ENCODE data around the gene STK39.

Gene STK39

DNA sequence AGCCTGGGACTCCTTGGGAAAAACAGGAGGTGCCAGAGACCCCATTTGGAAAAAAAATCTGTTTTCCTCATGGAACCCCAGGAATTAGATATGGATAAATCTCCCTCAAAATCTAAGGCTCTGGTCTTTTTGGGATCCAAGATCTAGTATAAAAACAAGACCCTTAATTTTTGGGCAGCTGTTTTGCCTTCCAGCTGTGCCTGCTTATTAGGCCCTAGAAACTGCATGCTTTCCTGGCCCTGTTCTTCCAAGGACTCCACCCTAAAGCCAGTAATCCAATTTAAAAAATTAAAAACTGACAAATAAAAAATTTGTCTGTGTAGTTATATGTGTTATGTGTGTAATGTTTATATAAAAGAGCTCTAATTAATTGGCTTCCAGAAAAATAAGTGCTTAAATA, 274.6 kb downstream of the STK39 start:
- FAIRE-seq, result no peak

DNA sequence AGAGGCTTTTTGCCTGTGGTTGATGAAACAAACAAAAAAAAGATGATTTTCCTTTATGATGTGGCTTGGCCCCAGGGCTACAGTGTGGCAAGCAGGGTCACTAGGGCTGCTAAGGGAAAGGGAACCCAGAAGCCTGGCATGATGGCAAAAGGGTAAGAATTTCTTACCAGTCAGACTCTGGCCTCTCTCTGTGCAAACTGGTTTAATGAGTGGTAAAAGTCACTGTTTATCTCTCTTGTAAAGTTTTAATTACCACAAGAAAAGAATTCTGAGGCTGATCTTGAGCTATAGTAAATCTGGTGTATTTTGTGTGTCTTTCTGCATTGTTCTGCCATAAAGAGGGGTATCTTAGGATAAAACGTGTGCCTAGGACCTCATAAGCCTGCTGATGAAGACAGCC, 275.4 kb downstream of the STK39 start:
- no peak for FAIRE-seq

DNA sequence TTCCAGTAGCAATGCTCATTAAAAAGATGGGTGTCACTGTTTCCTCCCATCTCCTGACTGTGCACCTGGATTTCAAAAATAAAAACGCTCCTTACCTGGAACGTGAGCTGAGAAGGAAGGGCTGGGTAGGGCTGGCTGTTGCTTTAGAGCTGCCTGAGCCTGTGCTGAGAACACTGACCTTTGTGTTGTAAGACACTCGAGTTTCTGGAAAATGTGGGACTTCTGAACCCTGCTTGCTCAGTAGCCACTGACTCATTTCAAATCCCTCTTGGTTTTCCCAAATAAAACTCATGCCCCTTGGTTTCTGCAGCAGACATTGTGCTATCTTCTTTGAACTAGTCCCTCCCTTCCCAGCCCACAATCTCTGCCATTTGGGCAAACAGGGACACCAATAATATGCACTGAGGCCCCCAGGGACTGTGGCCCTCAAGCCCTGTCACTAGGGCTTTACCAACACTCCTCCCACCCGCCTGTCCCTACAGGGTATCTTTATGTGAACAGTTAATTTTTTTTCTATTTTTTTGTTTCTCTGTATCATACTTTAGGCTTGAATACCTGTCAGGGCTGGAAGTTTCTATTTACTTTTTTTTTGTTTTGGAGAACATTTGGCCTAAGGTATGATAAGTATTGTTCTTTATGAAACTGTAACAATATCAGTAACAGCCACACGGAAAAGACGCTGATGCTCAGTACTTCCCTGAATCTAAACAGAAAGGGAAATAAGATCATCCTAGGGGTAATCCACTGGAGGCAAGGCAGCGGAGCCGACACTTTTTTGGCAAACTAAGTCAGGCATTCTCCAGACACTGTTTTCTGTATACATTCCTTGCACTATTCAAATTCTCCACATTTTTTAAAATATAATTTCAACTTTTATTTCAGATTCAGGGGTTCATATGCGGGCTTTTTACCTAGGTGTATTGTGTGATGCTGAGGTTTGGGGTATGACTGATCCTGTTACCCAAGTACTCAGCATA, 280.2 kb downstream of the STK39 start:
- no peak for FAIRE-seq

DNA sequence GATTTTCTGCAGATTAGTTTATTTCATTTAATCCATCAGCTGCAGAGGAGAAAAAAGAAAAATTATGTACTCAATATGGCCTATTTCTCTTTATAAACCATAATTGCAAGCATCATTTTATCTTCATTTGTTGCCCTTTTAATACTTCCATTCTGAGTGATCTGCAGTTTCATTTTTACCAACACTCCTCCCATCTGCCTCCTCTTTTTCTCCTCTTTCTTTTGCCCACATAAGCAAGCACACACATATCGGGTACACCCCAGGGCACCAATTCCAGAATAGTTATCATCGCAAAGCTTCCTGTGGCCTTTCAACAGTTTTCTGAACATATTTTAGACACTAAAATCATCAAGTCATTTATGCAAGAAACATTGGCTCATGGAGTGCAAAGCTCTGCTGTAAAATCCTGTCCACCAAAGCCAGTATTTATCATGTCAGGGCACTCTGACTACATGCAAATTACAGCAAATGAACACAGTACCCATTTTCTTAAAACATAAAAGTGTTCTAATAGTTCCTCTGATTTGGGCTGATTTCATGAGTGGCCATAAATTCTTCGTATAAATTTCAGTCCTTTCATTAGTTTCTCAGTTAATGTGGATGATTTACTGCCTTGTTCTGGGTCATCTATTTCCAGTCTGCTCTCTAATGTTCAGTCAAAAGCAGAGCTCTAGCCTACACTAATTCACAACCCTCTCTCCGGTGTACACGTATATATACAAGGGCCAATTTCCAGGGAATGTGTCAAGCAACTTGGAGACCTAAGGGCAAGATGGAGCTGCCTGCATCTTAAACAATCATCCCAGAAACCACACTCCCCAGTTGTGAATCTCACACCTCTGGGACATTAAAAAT, 281.3 kb downstream of the STK39 start:
- no peak for FAIRE-seq

DNA sequence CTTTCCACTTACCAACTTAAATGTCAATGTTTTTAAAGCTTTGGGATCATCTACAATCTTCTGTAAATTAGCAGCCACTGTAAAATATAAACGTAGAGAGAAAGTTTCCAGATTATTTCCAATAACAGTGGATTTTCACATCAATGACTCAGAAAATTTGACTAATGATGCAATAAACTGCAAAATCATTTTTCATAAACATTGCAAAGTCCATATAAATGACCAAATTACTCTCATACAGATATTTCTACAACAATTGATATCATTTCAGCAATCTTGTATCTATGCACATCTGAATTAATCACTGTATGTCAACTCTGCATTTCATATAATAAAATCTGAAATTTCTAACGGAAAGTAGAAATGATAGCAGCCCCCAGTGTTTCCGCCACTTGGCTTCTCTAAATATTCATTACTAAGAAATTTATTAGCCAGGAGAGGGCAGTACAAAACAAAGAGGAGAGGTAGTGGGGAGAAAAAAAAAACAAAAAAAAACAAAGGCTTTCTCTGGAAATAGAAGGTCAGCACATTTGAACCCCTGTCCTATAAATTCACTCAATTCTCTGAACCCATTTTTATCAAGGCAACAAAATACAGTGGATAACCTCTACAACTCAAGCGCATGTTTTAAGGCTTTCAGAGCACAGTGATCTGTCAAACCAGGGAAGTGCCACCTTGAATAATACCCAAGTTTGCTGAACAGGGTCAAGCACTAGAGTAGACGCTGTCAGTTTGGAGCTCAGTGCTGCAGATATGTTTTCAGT, 282.6 kb downstream of the STK39 start:
- FAIRE-seq, result no peak

DNA sequence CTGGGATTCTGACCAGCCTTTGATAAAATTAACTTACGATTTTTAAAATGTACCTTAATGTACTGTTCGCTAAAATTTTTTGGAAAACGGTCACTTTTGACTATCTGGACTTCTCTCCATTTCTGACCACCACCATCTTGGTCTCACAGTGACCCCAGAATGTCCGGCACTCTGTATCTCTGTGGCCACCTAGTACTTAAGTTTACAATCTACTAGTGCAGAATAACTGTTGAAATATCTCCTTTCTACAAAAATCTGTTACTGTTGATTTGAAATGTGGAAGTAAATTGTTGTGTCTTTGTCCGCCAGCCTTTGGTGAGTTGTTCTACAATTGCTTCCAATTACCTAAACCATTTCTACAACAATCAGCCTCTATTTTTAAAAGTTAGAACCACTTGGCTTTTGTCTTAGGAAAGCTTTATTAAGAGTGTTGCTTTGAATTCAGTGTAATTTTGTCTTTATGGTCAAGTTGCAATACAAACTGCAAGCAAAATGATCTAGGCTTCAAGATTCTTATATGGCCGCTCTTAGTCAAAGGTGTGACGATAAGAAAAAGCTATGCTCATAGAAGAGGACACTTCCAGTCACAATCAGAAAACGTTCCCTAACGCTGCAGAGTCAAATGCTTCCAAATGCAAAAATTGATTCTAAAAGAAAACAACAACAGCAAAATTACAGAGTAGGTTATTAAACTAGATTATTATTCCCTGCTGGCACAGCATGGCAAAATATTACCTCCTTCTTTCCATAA, 283.3 kb downstream of the STK39 start:
- FAIRE-seq, result no peak

DNA sequence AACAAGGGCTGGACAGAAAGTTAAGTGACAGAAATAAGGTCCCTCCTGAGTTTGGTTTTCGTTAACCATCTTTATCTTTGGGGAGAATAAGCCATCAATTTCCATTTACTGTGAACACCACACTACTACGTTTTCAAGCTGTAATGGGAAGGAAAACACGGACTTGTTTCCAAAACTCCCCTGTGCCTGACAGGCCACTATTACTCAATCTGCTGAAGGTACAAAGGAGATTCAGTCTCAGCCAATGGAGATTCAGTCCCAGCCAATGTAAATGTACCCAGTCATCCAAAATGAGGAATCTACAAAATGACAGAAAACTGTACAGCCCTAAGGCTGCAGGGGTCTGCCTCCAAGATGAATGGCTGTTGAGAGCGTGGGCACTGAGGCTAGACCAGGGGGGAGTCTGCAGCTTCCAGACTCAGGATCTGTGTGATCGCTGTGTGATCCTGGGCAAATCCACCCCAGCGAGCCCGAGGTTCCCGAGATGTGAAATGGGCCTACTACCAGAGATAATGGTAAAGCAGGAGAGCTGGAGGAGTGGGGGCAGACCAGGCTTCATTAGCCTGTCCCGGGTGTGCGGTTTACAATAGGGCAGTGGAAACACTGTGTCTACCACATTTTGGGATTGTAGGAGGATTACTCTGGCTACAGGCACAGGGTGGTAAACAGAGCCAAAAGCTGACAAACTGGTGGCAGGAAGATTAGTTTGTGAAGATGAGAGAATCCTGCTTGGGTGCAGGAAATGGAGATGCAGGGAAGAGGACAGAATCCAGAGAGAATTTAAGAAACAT, 284.8 kb downstream of the STK39 start:
- FAIRE-seq, result no peak

DNA sequence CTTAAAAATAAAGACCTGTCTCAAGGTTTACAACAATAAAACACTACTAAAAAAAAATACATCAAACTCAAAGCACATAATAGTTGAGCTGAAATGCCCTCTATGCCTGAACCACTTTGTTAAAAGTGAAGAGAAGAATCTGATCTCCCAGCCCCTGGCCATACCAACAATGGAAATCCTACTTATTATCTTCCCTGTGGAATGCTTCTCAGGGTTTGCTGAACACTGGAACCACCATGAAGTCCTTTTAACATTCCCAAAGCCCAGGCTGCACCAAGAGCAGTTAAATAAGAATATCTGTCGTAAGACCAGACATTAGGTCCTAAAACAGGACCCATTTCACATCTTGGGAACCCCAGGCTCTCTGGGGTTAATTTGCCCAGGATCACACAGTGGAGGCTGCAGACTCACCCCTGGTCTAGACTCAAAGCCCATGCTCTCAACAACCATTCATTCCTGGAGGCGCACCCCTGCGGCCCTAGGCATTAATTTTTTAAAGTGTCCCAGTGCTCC, 285.8 kb downstream of the STK39 start:
- no peak for FAIRE-seq

DNA sequence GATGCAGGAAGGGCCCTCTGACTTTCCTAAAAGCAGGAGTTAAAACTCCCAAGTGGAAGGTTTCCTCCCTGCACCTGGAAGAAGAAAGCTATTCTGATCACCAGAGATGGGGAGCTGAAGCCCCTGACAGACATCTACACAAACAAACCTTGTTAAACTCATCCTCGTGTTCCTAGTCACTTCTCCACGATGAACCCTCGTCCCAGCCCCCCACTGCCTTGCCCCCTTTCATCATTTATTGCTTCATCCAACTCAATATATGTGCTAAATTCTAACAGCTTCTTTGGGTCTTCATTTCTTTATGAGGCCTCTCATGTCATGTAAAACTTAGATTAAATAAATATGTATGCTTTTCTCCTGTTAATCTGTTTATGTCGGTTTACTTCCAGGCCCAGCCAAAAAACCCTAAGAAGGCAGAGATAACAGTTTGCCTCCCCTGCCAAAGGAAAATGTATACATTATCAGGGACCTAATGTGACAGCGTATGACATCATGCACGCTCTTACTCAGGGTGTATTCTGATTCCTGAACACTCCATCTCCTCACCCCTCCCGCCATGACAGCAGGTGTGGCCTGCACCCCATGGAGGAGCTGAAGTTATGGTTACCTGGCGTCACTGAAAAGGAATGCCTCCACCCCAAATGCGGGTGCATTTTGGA, 287.2 kb downstream of the STK39 start:
- no peak for FAIRE-seq

DNA sequence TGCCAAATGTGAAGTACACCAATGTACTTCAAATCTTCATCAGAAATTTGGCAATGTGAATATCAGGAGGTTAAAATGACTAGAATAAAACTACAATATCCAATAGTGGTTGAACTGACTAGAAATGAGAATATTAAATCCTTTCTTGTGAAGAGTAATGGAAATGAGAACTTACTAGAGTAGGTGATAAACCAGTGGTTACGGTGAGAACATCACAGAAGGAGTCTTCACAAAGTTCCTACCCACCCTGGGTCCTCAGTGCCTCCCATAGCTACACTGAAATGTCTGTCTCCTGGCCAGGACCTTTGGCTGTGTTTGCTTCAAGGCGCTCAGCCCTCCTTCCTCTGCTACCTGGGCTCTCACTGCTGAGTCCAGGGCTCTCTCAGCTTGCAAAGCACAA, 289.7 kb downstream of the STK39 start:
- no peak for FAIRE-seq

DNA sequence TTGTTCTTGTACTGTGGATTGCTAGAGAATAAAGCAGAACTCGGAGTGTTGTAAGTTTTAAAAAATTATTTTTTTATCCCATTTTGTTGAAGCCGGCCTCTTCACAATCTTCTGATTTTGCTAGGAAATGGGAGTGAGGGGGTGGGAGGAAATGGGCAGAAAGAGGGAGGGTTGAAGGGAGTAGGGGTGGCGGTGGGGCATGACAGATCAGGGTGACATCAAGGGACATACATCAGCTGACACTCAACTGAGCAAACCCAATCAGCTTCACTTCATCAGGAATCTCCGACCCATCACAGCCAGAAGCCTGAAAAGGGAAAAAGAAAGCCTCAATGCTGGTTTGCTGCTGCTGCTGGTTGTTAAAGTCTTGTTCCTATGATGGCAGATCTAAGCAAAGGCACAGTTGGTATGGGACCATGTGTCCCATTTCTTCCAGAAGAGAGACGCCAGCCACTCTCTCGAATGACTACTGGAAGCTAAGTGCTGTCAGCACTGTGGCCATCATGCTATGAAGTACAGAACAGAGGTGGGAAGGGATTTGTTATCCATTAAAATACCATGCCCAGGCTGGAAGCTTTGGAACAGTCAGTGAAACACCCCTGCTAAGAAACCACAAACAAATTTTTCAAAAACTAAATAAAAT, 292.0 kb downstream of the STK39 start:
- no peak for FAIRE-seq

DNA sequence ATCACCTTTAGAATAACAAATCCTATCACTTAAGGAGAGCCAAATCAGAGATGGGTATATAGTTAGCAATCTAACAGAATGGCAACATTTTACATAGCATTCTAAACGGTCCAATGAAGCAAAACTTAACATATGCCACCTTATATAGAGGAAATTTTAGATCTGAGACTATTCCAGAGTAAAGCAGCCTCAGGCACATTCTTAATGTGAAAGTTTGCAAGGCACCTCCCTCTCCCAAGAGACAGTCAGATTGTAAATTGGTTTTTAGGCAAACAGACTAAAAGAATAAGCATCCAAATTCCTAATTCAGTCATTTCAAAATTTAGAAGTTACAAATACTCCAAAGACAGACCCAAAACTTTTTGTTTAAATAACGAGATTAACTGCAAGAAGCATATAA, 292.9 kb downstream of the STK39 start:
- FAIRE-seq, result no peak

DNA sequence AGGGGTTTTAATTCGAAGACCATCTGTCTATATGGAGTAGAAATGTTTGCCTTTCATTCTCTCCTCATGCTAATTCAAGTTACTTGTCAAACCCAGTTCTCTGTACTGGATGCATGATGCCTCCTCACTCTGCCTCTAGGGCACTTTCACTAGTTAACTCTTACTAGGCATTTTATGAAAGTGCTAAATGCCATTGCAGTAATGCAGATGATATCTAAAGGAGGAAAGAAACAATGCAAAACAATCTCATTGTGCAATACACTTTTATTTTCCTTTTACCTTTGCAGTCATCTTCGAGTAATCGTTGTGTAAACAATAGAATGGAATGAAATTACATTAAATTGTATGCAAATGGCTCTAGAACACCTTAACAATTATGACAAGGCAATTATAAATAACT, 293.6 kb downstream of the STK39 start:
- no peak for FAIRE-seq

DNA sequence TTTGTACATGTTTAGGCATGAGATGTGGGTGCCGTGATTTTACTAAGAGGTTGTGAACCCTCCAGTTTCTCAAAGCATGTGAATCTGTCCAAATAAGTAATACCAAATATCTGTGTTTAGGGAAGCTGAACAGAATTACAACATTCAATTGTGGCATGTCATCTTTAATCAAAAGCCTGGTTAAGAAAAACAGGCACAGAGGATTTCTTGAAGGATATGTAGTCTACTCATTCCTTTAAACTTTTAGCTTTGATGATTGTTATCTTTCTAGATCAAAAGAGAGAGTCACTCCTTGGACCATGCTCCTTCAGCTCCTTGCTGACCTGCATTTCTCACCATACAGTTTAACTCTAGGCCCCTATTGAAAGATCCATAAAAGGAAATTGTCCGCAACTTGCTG, 296.8 kb downstream of the STK39 start:
- FAIRE-seq, result no peak

DNA sequence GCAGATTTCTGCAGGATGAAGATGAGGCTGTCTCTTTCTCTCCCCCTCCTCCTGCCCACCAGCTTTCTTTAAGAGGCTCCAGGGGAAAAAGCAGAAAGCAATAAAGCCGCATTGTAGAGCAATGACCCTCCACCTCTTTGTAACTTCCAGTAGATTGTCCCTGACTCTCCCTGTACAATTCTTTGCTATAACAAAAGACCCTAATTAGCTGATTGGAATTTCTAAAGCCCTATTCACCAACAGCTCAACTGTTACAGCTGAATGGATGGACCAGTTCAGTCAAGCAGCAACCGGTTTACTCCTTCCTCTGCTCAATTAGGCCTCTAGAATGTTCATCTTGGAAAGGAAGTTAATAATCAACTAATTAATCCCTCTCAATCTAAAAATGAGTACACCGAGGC, 301.0 kb downstream of the STK39 start:
- FAIRE-seq, result no peak

DNA sequence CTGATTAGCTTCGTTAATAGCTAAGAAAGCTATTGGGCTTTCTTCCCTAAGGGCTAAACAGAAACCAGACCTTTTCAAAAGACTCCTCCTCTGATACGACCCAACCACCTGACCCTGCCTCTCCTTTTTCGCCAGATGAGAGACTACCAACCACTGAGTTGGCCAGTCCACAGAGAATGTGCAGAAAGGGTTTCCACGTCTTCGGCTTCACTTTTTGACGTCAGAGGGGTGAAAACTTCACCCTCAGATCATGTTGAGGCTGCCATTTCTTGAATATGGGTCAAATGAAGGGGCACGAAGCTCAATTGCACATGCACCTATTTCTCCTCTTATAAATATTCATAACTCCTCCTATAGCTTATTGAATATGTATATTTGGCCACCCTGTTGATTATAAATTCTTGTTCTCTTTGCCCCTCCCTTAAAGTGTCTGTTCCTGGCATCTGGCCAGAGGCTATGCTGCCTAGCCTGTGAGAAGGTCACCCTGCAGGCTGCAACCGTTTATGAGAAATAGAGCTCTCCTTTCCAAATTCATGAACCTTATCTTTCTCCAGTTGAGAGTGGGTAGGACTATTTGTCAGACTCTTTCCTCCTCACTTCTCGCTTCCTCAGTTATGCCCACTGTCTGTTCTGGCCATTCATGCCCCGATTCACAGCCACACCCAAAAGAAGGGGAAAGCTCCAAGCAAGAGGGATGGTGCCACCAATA, 301.6 kb downstream of the STK39 start:
- no peak for FAIRE-seq

DNA sequence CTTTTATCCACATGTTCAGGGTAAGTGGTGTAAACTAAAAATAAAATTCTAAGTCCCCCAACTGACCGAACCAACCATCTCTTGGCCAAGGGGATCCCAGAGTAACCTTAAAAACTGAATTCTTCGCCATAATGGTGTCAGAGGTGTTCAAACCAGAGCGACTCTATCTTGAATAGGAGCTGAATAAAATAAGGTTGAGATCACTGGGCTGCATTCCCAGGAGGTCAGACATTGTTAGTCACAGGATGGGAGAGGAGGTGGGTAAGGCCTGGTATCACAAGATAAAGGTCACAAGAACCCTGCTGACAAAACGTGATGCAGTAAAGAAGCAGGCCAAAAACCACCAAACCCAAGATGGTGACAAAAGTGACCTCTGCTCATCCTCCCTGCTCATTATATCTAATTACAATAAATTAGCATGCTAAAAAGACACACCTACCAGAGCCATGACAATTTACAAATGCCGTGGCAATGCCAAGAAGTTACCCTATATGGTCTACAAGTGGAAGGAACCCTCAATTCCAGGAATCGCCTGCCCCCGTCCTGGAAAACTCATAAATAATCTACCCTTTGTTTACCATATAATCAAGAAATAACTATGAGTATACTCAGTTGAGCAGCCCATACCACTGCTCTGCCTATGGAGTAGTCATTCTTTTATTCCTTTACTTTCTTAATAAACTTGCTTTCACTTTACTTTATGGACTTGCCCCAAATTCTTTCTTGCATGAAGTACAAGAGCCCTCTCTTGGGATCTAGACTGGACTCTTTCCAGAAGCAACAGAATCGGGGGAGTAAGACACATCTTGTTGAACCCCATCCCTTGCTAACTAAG, 302.4 kb downstream of the STK39 start:
- no peak for FAIRE-seq

DNA sequence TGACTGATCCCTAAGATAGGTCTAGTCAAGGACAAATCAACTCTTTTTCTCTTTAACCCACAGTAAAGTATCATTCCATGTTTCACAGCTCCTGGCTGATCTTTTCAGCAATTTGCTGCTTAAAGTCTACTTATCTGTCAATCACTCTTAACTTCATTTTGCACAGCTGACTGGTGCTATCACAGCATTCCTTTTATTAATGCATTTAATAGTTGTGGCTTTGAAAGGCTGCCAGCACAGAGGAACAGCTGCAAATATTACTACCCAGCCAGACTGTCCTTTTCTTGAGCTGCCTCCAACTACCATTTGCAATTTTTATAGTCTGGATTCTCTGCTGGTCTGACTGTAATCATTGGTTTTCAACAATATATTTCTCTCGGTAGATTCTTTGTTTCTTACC, 303.5 kb downstream of the STK39 start:
- no peak for FAIRE-seq

DNA sequence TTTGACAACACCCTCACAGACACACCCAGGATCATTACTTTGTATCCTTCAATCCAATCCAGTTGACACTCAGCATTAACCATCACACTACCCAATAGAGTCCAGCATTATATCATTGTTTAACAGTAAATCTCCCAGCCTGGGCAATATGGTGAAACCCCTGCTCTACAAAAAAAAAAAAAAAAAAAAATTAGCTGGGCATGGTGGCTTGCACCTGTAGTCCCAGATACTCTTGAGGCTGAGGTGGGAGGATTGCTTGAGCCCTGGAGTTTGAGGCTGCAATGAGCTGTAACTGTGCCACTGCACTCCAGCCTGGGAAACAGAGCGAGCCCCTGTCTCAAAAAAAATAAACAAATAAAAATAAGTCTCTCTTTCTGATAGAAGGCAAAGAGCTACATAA, 304.0 kb downstream of the STK39 start:
- FAIRE-seq, result no peak
